Fibroblast of the conjunctiva (primary cell): Measurements from ENCODE around the gene MOCS3.

Experiments
- DNase-seq: peaks from one replicate; pipeline ENCODE4 v3.0.0-alpha.2; 2010; ENCODE audit warnings: low read depth

Gene MOCS3

GRCh38 chr20:50958615-50959542 lies at the start of gene MOCS3:
Gene MOCS3 (plus strand): TSS chr20:50958818. CDS start chr20:50958843, 25 bp downstream.
- peak; percentile 83 for DNase-seq

- DNase-seq: no peak
Observed at GRCh38 chr20:50909413-50909812, 49.2 kb upstream of the MOCS3 start.

GRCh38 chr20:50911030-50911429 lies 47.6 kb upstream of the MOCS3 start:
- DNase-seq: peak; percentile 77

- no peak for DNase-seq
Observed at GRCh38 chr20:50911716-50912115, 46.9 kb upstream of the MOCS3 start.

GRCh38 chr20:50913690-50914375 lies 44.8 kb upstream of the MOCS3 start:
- DNase-seq: peak; percentile 59

GRCh38 chr20:50915424-50915823 lies 43.2 kb upstream of the MOCS3 start:
- DNase-seq: no peak

- no peak for DNase-seq
Observed at GRCh38 chr20:50916257-50916656, 42.4 kb upstream of the MOCS3 start.

GRCh38 chr20:50916934-50917333 lies 41.7 kb upstream of the MOCS3 start:
- DNase-seq: no peak

GRCh38 chr20:50918403-50918802 lies 40.2 kb upstream of the MOCS3 start:
- peak; percentile 48 for DNase-seq

- DNase-seq: peak; percentile 58
Observed at GRCh38 chr20:50919567-50919966, 39.1 kb upstream of the MOCS3 start.

GRCh38 chr20:50920997-50921396 lies 37.6 kb upstream of the MOCS3 start:
- no peak for DNase-seq

GRCh38 chr20:50921803-50922501 lies 36.7 kb upstream of the MOCS3 start:
- no peak for DNase-seq

- no peak for DNase-seq
Observed at GRCh38 chr20:50924261-50924920, 34.2 kb upstream of the MOCS3 start.

- no peak for DNase-seq
Observed at GRCh38 chr20:50926530-50926929, 32.1 kb upstream of the MOCS3 start.

- no peak for DNase-seq
Observed at GRCh38 chr20:50928469-50928868, 30.1 kb upstream of the MOCS3 start.

GRCh38 chr20:50929299-50930138 lies 29.1 kb upstream of the MOCS3 start:
- DNase-seq: peak; percentile 97

- DNase-seq: no peak
Observed at GRCh38 chr20:50930139-50930975, 28.3 kb upstream of the MOCS3 start.

GRCh38 chr20:50930976-50931305 lies 27.7 kb upstream of the MOCS3 start:
- no peak for DNase-seq

- DNase-seq: peak; percentile 78
Observed at GRCh38 chr20:50931306-50932015, 27.2 kb upstream of the MOCS3 start, which contains the start of gene ADNP. Gene ADNP (minus strand): TSS chr20:50931437. CDS start chr20:50903996, 27,441 bp downstream.
